CD4-positive, alpha-beta T cell treated with Interleukin-4 for 4 hours (primary cell): ENCODE data around the gene LY9.
A peak's percentile ranks its signal among the peaks of the same experiment; 100 is the strongest.

ENCODE experiments used
- DNase-seq: peaks from one replicate; pipeline ENCODE4 v3.0.0-alpha.2; 2020

Gene LY9

GRCh38 chr1:160838888-160839287, 42.9 kb downstream of the LY9 start:
- DNase-seq, result peak; percentile 19

- no peak for DNase-seq
Observed at GRCh38 chr1:160839746-160840145, 43.8 kb downstream of the LY9 start.

- DNase-seq, result no peak
Observed at GRCh38 chr1:160841079-160841478, 45.1 kb downstream of the LY9 start.

- peak; percentile 18 for DNase-seq
Observed at GRCh38 chr1:160844447-160845232, 48.7 kb downstream of the LY9 start.

- DNase-seq, result no peak
Observed at GRCh38 chr1:160846281-160846680, 50.3 kb downstream of the LY9 start.

- no peak for DNase-seq
Observed at GRCh38 chr1:160850541-160850940, 54.6 kb downstream of the LY9 start.

GRCh38 chr1:160850993-160851392, 55.0 kb downstream of the LY9 start:
- DNase-seq, result no peak

GRCh38 chr1:160853014-160853413, 57.0 kb downstream of the LY9 start:
- no peak for DNase-seq

GRCh38 chr1:160853754-160854153, 57.8 kb downstream of the LY9 start:
- no peak for DNase-seq

- DNase-seq, result peak; percentile 18
Observed at GRCh38 chr1:160855181-160855981, 59.4 kb downstream of the LY9 start.

GRCh38 chr1:160858097-160858496, 62.1 kb downstream of the LY9 start:
- no peak for DNase-seq

- no peak for DNase-seq
Observed at GRCh38 chr1:160858507-160858906, 62.5 kb downstream of the LY9 start.

GRCh38 chr1:160859166-160859565, 63.2 kb downstream of the LY9 start:
- DNase-seq, result no peak

GRCh38 chr1:160860840-160861505, 65.0 kb downstream of the LY9 start:
- no peak for DNase-seq

- peak; percentile 75 for DNase-seq
Observed at GRCh38 chr1:160862203-160863060, 66.5 kb downstream of the LY9 start, which contains the start of gene CD244. TSS of gene CD244 (minus strand) at chr1:160862887. CDS start at chr1:160862677, 210 bp downstream.

- no peak for DNase-seq
Observed at GRCh38 chr1:160863061-160863773, 67.2 kb downstream of the LY9 start.

- no peak for DNase-seq
Observed at GRCh38 chr1:160863774-160864131, 67.8 kb downstream of the LY9 start.

GRCh38 chr1:160864173-160864572, 68.2 kb downstream of the LY9 start:
- DNase-seq, result no peak

GRCh38 chr1:160865337-160865736, 69.4 kb downstream of the LY9 start:
- DNase-seq, result no peak

GRCh38 chr1:160866001-160866694, 70.2 kb downstream of the LY9 start:
- no peak for DNase-seq

GRCh38 chr1:160866695-160867260, 70.8 kb downstream of the LY9 start:
- DNase-seq, result no peak
